GM20000 (cell line): ENCODE data around the gene BAIAP2.

Source experiments
- DNase-seq: peaks from one replicate; pipeline ENCODE4 v3.0.0; 2012; ENCODE audit warnings: low spot score
- TF ChIP-seq, protein P1 (sequence below): IDR thresholded peaks from 2 replicates; pipeline ENCODE4 v1.5.1; 2012; ENCODE audit warnings: mild to moderate bottlenecking, control low read depth; ENCODE audit errors: extremely low read depth, missing control alignments

Gene BAIAP2

DNA sequence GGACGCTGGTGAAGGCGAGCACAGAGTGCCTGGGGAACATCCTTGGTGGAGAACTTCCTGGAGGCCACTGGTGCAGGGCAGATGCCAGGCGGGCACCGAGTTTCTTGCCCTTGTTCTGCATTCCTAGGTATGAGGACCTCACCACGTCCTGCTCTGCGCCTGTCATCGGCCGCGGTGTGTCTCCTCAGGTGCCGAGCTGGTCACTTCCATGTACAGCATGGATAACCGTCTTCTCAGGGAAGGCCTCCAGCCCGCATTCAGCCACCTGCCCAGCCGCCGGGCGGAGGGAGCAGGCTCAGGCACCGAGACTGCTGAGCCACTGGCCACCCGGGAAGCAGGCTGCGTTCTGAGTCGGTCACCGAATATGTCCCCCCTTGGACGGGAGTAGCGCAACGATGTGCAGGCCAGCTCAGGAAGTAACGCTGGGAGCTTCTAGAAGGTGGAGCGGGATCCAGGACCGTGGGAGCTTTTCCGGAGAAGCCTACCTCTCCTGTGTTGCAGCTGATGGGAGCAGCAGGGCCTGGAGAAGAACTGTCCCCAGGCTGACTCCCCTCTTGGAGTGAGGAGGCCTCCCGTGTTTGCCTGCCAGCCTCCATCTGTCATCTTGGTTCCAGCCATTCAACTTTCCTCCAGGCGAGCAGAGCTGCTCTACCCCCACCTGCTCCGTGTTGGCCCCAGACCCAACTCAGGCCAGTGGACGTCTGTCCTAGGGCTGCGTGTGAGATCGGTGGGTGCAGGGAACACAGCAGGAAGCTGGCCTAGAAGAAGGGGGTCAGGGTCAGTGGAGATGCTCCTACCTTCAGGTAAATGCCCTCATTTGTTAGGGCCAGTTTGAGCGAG is 2.1 kb upstream of the BAIAP2 start:
- TF ChIP-seq, protein P1, sequence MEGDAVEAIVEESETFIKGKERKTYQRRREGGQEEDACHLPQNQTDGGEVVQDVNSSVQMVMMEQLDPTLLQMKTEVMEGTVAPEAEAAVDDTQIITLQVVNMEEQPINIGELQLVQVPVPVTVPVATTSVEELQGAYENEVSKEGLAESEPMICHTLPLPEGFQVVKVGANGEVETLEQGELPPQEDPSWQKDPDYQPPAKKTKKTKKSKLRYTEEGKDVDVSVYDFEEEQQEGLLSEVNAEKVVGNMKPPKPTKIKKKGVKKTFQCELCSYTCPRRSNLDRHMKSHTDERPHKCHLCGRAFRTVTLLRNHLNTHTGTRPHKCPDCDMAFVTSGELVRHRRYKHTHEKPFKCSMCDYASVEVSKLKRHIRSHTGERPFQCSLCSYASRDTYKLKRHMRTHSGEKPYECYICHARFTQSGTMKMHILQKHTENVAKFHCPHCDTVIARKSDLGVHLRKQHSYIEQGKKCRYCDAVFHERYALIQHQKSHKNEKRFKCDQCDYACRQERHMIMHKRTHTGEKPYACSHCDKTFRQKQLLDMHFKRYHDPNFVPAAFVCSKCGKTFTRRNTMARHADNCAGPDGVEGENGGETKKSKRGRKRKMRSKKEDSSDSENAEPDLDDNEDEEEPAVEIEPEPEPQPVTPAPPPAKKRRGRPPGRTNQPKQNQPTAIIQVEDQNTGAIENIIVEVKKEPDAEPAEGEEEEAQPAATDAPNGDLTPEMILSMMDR, result no peak
- no peak for DNase-seq

DNA sequence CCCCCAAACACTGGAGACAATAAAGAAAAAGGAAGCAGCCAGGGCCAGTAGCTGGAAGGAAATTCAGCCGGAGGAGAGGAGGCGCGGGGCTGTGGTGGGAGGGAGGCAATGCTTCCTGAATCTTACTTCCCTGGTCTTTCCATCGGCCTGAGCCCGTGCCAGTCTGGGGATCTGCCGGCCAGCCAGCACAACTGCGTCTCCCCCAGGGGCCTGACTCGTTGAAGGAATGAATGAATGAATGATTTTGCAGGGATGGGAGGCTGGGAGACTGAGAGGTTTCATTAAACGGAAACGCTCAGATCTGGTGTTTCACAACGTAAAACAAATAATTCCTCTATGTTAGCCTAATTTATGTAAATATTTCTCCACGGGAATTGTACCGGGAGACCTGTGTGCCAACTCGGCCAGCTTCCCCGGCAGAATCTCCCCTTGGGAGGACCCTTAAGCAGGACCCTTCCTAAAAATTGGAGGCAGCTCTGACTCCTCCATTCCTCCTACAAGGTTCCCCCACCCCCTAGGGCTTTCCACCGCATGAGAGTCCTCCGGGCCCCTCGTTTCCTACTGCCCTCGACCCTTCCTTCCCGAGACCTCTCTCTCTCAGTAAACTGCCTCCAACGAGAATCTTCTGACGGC is 1.3 kb upstream of the BAIAP2 start:
- TF ChIP-seq, protein P1, result no peak
- DNase-seq, result no peak

DNA sequence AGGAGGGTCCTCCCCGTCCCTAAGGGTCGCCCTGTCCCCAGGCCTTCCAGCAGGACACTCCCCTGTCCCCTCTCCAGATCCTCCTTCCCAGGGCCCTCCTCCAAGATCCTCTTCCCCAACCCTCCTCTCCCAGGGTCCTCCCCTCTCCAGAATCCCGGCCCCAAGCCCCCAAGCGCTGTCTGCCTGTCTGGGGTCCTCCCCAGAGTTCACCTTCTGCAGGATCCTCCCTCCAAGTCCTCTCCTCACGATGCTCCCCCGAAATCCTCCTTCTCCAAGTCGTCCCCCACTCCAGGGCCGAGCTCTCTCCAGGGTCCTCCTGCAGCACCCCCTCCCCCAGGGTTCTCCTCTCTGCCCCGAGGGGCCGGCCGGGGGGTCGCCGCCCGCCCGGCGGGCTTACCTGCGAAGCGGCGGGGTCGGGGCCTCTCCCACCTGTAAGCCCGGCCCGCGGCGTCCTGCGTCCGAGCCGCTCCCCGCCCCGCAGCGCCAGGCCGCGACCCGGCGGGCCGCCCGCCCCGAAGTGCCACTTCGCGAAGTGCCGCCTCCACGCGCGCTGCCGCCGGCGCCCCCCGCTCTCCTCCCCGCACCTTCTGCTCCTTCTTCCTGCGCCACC is 678 bp upstream of the BAIAP2 start:
- TF ChIP-seq, protein P1, result no peak
- DNase-seq, result no peak

DNA sequence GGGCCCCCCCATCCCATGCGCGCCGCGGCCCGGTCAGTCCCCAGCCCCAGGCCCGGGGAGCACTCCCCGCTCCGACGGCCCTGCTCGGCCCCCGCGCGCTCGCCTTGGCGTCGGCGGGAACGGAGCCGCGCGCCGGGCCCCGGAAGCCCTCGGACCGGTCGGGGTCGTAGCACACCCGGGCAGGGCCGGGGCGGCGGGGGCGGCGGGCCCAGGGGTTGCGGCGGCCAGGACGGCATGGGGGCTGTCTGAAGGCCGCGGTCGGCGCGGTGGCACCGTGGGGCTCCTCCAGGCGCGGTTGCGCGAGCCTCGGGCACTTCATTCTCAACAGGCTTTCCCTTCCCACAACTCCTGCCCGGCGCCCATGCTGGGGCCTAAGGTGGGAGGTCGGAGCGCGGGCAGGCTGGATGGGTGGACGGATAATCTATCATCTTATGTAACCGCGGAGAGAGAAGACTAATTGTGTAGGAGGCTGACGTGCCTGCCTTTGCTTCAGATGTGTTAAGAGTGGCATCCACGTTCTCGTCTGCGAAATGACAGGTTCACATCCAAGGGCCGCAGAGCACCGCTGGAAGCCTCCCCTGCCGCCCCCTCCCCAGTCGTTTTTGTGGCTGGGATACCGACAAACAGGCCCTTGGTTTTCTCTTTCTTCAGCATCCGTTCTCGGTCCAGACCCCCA is 708 bp downstream of the BAIAP2 start:
- TF ChIP-seq, protein P1, result no peak
- no peak for DNase-seq

DNA sequence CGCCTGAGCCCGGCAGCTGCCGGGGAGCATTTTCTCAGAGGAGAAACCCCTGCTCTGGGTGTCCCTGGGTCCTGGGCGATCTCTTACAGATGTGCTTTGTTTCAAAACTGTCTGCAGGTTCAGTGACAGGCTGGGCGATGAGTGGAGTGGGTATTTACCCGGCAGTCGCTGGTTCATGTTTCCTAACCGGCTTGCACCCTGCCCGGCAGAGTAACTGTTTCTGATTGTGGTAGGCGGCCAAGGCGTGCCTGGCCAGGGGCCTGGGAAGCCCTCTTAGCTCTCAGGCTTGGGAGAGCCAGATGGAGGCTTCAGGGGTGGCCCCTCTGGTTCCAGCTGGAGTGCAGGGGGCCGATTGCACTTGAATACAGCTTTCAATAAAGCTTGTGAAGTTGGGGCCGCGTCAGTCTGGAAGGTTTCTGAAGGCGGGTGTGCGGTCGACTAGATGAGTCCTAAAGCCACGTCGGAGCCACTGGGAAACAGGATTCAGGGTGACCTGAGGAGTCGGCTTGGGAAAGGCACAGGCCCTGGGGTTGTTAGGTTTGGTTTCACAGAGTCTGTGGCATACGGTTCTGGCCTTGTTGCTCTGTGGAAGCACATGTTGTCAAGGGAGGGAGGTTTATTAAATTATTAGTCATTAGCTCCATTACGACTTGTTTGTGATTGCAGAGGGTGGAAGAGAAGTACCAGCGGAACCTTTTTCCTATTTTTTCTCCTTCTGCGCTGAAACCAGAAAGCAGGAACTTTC is 1.4 kb downstream of the BAIAP2 start:
- TF ChIP-seq, protein P1, result no peak
- DNase-seq, result no peak

DNA sequence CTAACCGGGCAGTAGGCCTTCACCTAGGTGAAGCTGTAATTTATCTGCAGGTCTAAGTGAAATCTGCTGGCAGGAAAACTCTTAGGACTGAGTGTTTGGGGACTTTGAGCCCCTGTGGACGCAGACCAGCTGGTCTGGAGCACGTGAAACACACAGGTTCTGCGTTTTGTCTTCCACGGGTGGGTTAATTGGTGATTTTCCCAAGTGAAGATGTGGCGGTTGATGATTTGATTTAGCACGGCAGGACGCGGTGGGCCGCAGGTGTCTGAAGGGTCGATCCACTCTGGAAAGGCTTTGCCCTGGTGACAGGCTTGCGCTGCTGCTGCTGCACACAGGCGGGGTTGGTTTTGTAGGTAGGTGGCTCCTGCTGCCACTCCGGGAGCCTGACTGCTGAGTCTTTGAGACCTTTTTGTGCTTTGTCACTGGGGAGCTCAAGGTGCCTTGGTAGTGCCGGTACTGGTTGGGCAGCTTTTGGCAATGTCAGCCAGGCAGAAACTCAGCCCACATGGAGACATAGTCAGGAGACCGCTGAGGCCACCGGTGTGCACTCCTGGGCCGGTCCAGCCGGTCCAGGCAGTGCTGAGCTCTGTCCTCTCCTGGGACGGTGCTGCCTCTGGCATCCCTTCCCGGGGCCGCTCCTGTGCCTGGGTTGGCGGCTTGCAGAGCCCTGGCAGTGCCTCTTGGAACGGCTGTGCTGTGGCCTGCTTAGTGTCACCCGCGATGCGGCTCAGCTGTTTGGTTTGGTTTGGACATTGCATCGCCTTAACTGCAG is 2.3 kb downstream of the BAIAP2 start:
- TF ChIP-seq, protein P1, result no peak
- DNase-seq, result no peak
